AG09309 (cell line): ENCODE data around the gene NEGR1.
"Not testable (repeated sequence)": the region's sequence is repeated elsewhere in the genome, so short reads cannot be mapped to it uniquely, and the experiment has no call there.

ENCODE experiments used
- DNase-seq: peaks from one replicate; pipeline ENCODE4 v3.0.0-alpha.2; 2010; ENCODE audit warnings: low read depth
- H3K4me3 ChIP-seq: 2 replicates; pipeline ENCODE4 v1.5.1; 2011; ENCODE audit warnings: mild to moderate bottlenecking, low read depth, low read length, moderate library complexity; ENCODE audit not compliant: control insufficient read depth
- CTCF ChIP-seq: IDR thresholded peaks from 2 replicates; pipeline ENCODE4 v1.5.1; 2011; ENCODE audit warnings: mild to moderate bottlenecking, low read depth, low read length, inconsistent platforms; ENCODE audit not compliant: insufficient read depth, control insufficient read depth; ENCODE audit errors: missing control alignments

Gene NEGR1

DNA sequence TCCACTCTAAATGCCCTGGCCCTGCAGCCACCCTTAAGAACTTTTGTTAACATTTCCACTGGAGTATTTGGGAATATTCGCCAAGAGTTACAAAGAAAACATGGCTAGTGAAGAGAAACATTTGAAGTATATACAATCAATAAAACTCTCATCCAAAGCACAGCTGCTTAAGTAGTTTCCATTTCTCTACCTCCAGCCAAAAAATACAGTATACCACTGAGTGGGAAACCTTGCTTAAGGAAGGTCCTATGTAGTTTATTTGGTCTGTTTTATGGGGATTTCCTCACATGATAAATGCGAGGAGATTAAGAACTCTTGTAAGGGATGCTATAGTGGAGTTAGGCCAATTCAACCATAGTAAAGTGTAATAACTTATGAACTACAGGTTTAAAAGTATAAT is 382.5 kb downstream of the NEGR1 start:
- no peak for DNase-seq
- TF ChIP-seq CTCF: no peak

GRCh38 chr1:71888166-71888565 is 394.2 kb downstream of the NEGR1 start:
- DNase-seq, H3K4me3 ChIP-seq: not testable (repeated sequence)

More for the DNA sequence above, 382.5 kb downstream of the NEGR1 start:
- H3K4me3 ChIP-seq: no peak overlapping the region

DNA sequence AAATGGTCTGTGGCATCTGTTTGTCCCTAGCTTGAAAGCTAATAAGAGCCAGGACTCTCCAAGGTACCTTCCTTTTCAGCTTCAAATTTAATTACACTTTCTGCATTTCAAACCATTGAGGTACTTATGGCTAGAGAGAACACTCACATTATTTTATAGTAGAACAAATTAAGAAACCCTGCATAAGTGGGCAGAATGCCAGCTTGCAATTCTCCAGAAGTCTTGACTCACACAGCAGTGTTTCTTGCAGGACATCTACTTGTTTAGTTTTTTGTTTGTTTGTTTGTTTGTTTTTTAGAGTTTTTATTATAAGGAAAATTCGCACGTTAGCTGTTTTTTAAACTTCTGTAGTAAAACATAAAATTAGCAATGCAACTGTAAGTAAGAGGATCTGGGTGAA is 397.2 kb downstream of the NEGR1 start:
- no peak overlapping the region for H3K4me3 ChIP-seq
- no peak for TF ChIP-seq CTCF
- no peak for DNase-seq

DNA sequence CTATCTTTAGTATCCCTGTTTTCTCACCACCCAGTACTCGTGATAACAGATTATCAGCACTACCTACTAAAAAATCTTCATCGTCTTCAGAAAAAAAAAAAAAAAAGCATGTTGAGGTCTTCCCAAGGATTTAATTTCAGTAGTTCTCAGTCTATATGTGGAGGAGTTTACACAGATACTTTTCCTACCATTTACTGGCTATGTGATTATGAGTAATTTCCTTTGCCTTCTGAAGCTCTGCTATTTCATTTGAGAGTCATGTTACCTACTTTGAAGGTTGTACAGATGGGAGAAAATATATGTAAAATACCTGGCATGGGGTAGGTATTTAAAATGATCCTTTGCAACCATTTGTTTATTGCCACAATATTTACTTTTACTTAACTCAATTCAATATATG is 399.7 kb downstream of the NEGR1 start:
- H3K4me3 ChIP-seq: no peak overlapping the region
- no peak for TF ChIP-seq CTCF
- DNase-seq: no peak

DNA sequence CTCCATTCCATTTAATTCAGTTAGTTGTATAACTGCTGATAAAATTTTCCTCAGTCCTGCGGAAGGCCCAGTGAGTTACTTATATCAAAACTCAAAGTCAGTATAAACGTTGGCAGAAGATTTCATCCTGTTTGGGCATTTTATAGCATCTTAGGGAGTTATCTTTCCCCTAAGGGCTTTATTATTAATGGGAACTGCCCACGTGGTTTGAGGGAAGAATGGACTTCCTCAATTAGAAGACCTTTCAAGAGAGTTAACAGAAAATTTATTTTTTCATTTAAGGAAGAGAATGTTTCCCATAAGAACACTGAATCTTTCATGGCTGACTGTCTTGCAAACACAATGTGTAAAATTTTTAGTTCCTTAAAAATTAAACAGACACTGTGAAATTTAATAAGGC is 400.1 kb downstream of the NEGR1 start:
- no peak for TF ChIP-seq CTCF
- no peak for DNase-seq
- H3K4me3 ChIP-seq: no peak overlapping the region

DNA sequence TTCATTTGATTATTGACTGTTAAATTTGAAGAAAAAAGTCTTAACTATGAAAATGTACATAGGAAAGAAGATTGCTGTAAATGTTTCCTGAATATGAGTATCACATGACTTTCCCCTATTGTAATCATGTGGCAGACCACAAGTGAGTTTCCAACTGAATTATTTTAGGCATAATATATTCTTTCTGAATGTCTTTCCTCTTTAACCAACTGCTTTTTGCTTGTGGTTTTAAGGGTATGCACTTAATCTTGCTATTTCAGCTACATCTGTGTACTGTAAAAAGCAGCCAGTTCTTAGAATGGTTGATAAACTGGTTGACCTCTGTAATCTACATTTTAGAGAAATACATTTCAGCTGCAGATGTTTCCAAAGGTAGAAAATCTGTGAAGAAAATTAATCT is 400.7 kb downstream of the NEGR1 start:
- no peak overlapping the region for H3K4me3 ChIP-seq
- TF ChIP-seq CTCF: no peak
- DNase-seq: no peak

DNA sequence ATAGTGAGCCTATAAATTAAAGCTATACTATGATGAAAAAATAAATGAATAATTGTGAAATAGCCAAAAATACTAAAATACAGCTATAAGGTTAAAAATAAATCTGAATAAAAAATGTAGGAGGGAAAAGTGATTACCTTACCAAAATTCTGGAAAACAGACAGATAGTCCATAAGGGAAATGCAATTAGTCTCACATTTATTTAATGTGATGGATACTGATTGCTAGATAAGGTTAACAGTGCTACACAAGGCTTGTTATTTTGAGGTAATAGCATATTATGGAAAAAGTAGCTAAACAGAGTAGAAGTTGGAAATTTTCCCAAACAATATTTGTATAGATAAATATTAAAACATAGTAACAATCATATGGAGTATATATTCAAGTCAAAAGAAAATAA is 413.0 kb downstream of the NEGR1 start:
- DNase-seq: no peak
- H3K4me3 ChIP-seq: no peak overlapping the region
- TF ChIP-seq CTCF: no peak
